Forelimb muscle (tissue), 1 donor: ENCODE measurements around the gene IPO5. TPM values are rescaled to one million over a fixed set of nuclear protein-coding genes. Genes with fewer than 3 reads are reported as not detected.

ENCODE experiments used
- DNase-seq: peaks from one replicate; pipeline ENCODE4 v3.0.0-alpha.2; 2013; ENCODE audit warnings: low read depth
- polyA plus RNA-seq: library from polyadenylated mRNA; unstranded; fragments of 120-200 nt; gene quantifications from one replicate; pipeline ENCODE4 v1.2.1, GENCODE V29; 2013; ENCODE audit not compliant: insufficient read length

The IPO5 gene
- polyA plus RNA-seq: 182 TPM

DNA sequence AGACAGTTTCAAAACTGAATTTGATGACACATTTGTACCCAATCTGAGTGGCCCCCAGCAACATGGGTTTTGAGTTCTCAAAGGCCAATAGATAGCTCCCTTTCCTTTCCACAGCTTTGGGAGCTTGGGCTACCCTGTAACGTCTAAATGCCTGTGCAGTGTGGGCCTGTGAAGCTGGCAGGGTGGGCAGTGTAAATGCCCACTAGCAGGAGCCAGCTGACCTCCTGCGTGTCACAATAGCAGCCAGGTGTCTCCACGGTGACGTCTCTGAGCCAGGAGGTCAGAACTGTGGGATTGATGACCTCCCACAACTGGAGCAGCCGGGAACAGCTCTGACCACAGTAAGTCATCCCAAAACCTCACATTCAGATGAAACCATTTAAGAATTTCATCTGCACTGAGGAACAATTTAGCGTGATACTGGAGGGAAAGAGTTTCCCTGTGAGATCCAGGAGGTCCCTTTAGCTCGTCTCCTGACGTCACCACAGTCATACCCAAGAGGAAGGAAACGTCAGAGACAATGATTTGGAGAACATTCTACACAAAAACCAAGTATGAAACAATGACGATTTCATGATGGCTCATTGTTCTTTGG, at the start of gene IPO5:
TSS of gene IPO5 (plus strand) at position 300 of the 595 bp plus-strand sequence. CDS start 23,022 bp downstream, outside the sequence.
- no peak for DNase-seq

- DNase-seq: no peak
Observed at GRCh38 chr13:97904059-97904458, 49.4 kb upstream of the IPO5 start.

- no peak for DNase-seq
Observed at GRCh38 chr13:97905517-97905916, 48.0 kb upstream of the IPO5 start.

- no peak for DNase-seq
Observed at GRCh38 chr13:97911311-97912138, 42.0 kb upstream of the IPO5 start.

- DNase-seq: no peak
Observed at GRCh38 chr13:97912139-97912535, 41.3 kb upstream of the IPO5 start.

GRCh38 chr13:97913206-97913605, 40.3 kb upstream of the IPO5 start:
- no peak for DNase-seq

- no peak for DNase-seq
Observed at GRCh38 chr13:97914540-97914939, 38.9 kb upstream of the IPO5 start.

DNA sequence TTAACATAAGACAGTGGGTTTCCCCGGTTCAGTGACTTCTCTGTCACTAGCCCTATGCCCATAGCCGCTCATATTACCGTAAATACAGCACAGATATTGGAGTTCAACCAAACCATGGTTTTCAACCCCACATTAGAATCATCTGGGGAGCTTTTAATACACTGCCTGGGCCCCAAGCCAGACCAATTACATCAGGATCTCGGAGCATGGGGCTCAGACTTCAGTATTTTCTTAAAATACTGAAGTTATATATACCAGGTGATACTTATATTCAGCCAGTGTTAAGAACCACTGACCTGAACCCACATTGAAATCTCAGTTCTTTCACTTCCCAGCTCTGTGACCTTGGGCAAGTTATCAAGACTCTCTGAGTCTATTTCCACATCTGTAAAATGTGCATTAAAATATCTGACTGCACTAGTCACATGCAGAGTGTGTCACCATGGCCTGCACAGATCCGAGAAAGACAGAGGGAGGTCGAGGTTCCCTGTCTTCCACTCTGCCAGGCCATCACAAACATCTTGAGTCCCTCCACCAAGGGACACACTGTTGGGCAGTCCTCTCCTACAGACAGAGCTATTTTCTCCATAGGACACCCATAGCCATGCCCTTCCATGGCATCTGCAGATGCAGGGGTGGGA, 32.2 kb upstream of the IPO5 start:
- peak; percentile 50 for DNase-seq

DNA sequence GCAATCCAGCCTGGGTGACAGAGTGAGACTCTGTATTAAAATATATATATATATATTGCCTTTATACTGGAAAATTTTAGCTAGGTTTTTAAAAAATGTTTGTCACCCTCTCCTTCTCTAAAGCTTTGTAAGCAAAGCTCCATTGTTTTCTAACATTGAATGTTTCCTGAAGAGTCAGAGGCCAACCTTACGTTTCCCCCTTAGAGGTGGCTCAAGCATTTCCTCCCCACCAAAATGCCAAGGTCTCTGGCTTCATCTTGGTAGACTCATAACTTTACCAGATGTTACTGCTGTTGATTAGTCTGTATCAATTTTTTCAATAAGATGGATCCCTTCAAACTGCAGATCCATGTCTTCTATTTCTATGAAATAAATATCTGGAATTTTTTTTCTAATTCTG, 25.2 kb upstream of the IPO5 start:
- no peak for DNase-seq

DNA sequence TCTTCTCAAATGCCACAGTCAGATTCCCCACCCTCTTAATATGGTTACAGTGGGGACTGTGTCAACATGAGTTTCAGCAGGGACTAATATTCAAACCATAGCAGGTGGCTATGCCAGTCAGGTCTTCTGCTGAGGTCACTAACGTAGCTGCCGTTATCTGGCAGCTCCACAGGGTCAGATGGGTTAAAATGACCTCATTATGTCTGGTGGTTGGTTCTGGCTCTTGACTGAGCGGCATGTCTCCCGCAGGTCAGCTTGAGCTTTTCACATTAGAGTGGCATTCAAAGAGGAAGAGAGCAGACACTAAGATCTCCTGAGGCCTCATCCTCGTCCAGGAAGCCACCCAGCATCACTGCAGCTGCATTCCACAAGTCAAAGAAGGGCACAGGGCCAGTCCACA, 21.4 kb upstream of the IPO5 start:
- DNase-seq: no peak

- no peak for DNase-seq
Observed at GRCh38 chr13:97932647-97933046, 20.8 kb upstream of the IPO5 start.

DNA sequence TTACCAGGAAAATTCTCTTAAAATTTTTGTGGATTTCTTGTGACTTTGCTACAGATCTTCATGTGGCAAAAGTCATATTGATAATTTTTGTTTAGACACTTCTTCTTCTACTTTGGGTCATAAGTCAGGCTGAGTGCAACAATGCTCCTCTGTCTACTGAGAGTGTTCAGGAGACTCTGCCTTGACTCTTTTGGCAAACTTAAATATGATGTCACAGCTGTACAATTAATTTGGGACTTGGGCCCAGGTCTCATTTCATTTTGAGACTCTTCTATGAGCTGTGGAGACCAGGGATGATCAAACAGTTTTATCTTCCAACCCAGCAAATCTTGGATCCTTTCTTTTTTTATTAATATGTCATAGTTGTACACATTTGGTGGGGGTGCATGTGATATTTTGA, 19.7 kb upstream of the IPO5 start:
- DNase-seq: peak; percentile 17

DNA sequence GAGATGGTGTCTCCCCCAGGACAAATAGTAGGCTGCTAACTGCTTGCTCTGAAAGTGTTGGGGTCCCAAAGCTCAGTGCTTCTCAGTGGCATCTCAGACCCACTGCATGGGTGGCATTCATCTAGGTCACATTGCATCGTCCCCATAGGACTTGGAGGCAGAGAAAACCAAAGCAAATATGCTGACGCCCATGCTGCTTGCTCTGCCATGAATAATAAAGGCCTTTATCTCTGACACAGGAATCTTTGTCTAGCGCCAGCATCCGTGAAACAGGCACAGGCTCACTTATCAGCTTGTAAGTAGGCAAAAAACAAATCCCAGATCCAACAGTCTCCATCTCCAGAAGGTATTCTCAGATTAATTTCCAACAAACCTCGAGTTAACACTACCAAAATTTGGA, 18.9 kb upstream of the IPO5 start:
- DNase-seq: no peak

GRCh38 chr13:97935071-97935470, 18.4 kb upstream of the IPO5 start:
- no peak for DNase-seq

- peak; percentile 6 for DNase-seq
Observed at GRCh38 chr13:97936036-97936435, 17.4 kb upstream of the IPO5 start.

DNA sequence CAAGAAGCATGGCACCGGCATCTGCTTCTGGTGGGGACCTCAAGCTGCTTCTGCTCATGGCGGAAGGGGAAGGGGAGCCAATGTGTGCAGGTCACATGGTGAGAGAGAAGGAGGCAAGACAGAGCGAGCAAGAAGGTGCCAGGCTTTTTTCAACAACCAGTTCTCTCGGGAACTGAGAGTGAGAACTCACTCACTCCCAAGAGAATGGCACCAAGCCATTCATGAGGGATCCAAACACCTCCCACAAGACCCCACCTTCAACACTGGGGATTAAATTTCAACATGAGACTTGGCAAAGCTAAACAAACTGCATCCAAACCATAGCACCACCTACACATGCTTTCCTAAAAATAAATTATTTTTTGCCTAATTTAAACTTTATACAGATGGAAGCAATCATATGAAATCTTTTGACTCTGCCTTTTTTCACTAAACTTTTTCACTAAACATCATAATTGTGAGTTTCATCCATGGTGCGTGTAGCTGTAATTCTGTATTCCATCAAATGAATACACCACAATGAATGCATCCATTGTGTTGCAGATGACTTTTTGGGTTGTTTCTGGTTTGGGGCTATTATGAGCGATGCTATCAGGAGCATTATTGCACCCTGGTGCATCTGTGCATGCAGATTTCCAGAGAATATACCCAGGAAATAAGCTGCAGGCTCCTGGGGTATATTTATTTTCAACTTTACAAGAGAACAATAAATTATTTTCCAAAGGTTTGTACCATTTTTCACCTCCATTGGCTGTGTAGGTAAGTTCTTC, 14.6 kb upstream of the IPO5 start:
- no peak for DNase-seq

- DNase-seq: no peak
Observed at GRCh38 chr13:97944396-97945029, 9.0 kb upstream of the IPO5 start.

DNA sequence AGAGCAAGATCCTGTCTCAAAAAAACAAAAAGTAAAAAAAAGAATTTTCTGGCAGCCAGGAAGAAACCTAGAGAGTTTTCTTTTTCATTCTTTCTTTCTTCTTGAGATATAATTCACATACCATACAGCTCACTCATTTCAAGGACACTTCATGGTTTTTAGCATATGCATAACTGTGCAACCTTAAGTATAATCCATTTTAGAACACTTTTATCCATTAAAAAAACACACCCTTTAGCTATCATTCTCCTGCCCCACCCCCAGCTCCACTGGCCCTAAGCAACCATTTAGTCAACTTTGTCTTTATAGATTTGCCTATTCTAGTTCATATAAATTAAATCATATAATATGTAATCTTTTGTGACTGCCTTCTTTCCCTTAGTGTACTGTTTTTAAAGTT, 8.1 kb upstream of the IPO5 start:
- DNase-seq: no peak

DNA sequence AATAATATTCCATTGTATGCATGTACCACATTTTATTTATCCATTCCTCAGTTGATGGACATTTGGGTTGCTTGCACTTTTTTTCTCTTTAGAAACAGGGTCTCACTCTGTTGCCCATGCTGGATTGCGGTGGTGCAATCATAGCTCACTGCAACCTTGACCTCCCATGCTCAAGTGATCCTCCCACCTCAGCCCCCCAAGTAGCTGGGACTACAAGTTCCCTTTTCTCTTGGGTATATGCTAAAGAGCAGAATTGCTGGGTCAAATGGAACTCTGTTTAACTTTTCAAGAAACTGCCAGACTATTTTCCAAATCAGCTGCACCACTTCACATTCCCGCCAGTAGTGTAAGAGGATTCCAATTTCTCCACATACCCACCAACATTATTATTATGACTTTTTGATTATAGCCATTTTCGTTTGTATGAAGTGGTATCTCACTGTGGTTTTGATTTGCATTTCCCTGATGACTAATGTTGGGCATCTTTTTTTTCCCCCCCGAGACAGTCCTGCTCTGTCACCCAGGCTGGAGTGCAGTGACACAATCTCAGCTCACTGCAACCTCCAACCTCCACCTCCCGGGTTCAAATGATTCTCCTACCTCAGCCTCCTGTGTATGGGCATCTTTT, 7.6 kb upstream of the IPO5 start:
- DNase-seq: no peak

- DNase-seq: no peak
Observed at GRCh38 chr13:97946951-97947588, 6.4 kb upstream of the IPO5 start.

DNA sequence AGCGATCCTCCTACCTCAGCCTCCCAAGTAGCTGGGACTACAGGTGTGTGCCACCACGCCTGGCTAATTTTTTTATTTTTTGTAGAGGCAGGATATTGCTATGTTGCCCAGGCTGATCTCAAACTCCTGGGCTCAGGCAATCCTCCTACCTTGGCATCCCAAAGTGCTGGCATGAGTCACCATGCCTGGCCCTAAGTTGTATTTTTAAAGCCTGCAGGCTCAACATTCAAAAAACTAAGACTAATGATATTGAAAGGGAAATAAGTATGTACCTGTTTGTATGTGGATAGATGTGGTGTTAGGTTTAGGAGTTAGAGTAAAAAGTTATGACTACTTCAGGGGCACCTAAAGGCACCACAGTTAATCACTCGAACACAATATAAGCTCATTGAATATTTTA, 5.4 kb upstream of the IPO5 start:
- no peak for DNase-seq
